DMS153 (cell line): ENCODE results near the gene MMS19.
A peak's percentile ranks its signal among the peaks of the same experiment; 100 is the strongest.
"Not testable (repeated sequence)": the region's sequence is repeated elsewhere in the genome, so short reads cannot be mapped to it uniquely, and the experiment has no call there.

Source experiments
- DNase-seq: peaks from one replicate; lab custom pipeline; 2025; lab: John Stamatoyannopoulos, UW

Gene MMS19

GRCh38 chr10:97498076-97498840 lies at the start of gene MMS19:
MMS19 (minus strand) TSS chr10:97498422; CDS start chr10:97498384, 38 bp downstream.
- DNase-seq, result peak; percentile 95

- no peak for DNase-seq
Observed at GRCh38 chr10:97547962-97548361, 49.7 kb upstream of the MMS19 start.

DNA sequence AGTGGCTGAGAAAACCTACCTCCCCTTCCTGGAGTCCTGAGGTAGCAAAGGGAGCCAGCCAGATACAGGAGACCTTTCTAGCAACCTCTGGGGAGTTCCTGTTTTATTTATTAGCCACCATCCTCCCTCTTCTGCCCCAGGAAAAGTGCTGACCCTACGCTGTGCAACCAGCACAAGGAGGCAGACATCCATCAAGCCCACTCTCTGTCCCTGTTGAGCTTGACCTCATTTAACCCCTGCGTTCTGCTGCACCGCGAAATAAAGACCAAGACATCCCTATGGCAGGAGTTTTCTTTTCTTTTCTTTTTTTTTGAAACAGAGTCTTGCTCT lies 49.0 kb upstream of the MMS19 start:
- no peak for DNase-seq

GRCh38 chr10:97546456-97547270 lies 48.4 kb upstream of the MMS19 start:
- no peak for DNase-seq

DNA sequence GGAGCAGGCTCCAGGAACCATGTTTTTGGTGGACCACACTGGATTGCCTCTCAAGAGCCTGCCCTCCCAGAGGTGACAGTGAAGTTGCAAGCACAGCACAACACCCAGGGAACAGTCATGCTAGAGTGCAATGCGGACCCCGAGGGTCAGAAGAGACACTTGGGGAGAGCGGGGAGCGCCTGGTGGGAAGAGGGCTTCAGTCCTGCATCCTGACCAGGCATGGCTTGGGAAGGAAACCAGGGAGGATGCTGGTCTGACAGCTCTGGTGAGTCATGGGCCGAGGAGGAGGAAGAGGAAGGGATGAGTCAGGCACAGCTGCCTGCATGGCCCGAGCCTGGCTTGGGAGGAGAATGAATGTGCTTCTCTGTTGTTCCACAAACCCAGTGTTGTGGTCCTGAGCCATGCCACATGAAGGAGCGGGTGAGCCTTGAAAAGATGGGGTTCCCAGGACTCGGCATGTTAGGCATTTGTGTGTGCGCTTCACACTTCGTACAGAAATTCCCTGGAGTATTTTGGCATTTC lies 44.9 kb upstream of the MMS19 start:
- DNase-seq, result no peak

GRCh38 chr10:97542169-97543024 lies 44.2 kb upstream of the MMS19 start:
- no peak for DNase-seq

- DNase-seq, result no peak
Observed at GRCh38 chr10:97540669-97541500, 42.7 kb upstream of the MMS19 start.

GRCh38 chr10:97539523-97540200 lies 41.4 kb upstream of the MMS19 start:
- DNase-seq, result no peak

DNA sequence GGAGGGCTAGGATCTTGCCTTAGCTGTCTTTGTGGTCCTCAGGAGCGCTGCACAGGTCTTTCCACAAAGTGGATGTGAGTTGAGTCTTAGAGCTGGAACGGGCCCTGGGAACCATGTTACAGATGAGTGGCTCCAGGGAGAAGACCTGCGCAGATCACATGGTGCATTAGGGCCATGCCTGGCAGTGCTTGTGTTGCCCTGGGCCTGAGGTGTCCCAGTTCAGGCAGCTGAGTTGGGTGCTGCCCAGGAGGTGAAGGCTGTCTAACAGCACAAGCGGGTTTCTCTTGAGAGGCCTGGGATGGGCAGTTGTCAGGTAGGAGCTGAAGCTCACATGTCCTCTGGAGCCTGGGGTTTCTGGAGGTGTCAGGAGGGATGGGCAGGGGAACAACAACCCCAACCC lies 40.6 kb upstream of the MMS19 start:
- DNase-seq, result no peak

DNA sequence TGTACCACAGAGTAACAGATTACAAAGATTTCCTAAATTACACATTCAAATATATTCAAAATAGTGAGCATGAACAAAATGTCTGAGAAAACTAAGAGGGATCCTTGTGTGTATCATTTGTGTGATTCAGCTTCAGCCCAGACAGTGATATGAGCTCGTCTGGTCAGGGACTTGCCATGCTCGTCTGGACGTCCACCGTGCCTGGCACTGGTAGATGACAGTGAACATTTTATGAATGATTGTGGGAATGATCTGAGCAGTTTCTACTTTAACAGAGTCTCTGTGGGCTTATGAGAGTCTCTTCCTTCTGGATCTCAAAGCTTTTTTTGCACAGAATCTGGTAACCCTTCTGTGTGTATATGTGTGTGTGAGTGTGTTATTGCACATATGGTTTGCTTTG lies 40.2 kb upstream of the MMS19 start:
- DNase-seq, result no peak

DNA sequence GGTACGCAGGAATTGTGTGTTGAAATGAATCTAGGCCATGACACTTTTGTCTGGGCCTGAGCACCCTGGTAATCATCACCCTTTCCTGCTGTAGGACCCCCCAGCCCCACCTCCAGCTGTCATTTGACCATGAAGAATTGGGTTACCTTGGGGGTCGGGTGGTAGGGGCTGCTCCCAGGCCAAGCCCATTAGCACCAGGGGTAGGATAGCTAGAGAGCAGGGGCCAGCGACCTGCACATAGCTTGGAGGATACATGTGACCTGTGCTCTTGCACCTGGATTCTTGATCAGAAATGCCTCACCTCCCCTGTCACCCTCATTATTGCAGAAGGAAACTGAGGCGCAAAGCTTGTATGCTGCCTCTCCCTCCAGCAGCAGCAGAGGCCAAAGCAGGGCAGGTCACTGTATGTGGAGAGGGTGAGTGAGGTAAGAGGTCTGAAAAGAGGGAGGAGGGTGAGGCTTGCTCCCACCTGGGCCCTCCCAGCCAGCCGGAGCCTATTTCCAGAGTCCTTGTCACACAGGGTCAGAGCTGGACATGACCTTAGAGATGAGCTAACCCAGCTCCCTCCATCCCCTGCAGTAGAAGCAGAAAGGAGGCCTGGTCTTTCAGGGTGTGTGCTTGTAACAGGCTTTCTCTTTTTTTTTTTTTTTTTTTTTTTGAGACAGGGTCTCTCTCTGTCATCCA lies 39.1 kb upstream of the MMS19 start:
- DNase-seq, result no peak

- no peak for DNase-seq
Observed at GRCh38 chr10:97534746-97535367, 36.6 kb upstream of the MMS19 start.

- no peak for DNase-seq
Observed at GRCh38 chr10:97533888-97534287, 35.7 kb upstream of the MMS19 start.

DNA sequence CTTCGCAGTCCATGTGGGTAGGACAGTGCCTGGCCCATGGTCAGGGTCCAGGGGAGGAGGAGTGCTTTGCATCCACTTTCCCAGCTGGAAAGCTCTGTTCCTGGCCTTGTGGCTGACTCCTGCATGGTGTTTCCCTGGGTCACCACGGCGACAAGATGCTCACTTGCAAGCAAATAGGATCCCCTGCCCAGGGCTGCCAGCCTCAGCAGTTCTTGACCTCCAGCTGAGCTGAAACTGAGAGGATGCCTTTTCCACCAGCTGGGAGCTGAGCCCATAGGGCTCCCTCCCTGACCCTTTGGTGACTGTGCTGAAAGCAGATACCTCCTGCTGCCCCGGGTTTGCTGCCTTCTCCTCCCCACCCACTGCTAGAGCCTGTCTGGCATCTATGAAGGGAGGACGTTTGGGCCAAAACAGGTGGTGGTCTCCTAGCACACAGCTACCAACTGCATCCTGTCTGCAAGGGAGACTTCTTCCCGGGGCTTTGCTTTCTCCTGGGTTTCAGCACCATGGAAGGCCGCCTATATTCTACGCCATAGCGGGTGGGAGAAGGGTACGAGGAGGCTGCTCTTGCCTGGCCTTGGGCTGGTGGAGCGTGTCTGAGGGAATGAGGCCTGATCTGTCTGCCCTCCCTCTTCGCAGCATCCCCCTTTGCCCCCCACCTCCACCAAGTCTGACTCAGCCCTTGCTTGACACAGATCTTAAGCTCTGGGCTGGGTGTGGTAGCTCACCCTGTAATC lies 34.9 kb upstream of the MMS19 start:
- DNase-seq, result no peak

DNA sequence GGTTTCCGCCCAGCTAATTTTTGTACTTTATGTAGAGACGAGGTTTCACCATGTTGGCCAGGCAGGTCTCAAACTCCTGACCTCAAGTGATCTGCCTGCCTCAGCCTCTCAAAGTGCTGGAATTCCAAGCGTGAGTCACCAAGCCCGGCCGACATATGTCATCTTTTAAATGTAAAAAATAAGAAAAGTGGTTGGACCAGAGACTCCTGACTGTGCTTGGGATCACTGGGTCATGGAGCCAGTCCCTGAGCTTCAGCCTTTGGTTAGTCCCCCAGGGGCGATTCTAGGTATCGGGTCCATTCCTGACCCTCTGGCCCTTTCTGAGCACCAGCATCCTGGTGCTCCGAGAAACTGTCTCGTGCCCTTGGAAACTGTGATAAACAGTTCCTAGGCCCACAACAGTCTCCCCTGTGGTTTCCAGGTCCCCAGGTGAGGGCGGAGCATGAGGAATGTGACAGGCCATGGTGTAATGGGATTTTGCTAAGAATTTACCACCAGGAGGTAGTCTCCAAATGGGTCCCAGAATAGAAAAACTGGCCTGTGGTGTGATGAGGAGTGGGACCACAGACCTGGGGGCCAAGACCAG lies 33.3 kb upstream of the MMS19 start:
- DNase-seq, result no peak

DNA sequence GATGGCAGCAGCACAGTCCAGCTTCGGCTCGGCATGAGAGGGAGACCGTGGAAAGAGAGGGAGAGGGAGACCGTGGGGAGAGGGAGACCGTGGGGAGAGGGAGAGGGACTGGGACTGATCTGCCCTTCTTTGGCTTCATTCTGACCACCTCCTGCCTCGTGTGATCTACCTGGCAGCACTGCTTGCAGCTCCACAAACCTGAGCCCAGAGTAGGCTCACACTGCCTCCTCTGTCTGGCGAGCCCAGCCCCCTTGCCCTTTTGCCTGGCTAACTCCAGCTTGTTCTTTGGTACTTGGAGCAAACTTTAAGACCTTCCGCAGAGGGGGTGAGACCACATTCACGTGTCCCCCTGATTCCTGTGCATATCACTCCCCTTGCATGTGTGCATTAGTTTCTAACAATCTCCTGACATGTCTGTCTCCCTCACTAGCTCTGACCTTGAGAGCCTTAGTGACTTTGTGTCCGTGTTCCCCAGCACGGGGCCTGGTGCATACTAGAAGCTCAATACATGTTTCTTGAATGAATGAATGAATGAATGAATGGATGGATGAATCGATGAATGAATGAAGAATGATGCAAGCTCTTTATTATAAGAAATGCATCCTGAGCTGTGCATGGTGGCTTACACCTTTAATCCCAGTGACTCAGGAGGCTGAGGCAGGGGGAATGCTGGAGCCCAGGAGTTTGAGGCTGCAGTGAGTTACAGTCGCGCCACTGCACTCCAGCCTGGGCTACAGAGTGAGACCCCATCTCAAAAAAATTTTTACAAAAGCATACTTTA lies 31.7 kb upstream of the MMS19 start:
- no peak for DNase-seq

DNA sequence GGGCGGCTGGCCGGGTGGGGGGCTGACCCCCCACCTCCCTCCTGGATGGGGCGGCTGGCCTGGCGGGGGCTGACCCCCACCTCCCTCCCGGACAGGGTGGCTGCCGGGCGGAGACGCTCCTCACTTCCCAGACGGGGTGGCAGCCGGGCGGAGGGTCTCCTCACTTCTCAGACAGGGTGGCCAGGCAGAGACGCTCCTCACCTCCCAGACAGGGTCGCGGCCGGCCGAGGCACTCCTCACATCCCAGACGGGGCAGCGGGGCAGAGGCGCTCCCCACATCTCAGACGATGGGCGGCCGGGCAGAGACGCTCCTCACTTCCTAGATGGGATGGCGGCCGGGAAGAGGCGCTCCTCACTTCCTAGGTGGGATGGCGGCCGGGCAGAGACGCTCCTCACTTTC lies 30.7 kb upstream of the MMS19 start:
- DNase-seq, result not testable (repeated sequence)

DNA sequence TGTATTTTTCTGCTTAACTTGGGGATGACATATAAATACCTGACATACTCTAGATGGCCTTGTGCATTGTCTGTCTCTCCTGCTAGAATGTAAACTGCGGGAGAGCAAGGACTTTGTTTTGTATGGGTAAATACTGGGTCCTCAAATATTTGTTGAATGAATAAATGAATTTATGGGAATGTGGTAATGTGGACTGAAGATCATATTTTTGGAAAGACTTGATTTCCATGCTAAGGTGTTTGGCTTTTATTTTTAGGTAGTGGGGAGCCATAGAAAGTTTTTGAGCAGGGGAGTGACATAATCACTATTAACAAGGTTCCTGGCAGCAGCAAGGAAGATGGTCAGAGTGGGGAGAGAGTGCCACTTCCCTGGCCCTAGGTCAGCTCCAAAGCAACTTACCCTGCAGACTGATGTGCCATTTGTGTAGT lies 27.5 kb upstream of the MMS19 start:
- no peak for DNase-seq
